Ovary (tissue), 9 donors: ENCODE measurements around the gene DAGLA. TPM values are rescaled to one million over a fixed set of nuclear protein-coding genes. Genes with fewer than 3 reads are reported as not detected.

Experiments
- DNase-seq, 5 donors: peaks; one replicate each; pipeline ENCODE4 v3.0.0-alpha.2; 2019 to 2020
- H3K27ac ChIP-seq, 2 donors: fragments of 200-600 bp; one replicate each; pipeline versions ENCODE4 v1.5.1 to v1.8.0; 2019 to 2022
- H3K27me3 ChIP-seq: fragments of 200-600 bp; one replicate; pipeline ENCODE4 v1.8.0; 2022
- H3K36me3 ChIP-seq: fragments of 200-600 bp; sonication (generic); one replicate; pipeline ENCODE4 v1.5.1; 2019
- H3K4me1 ChIP-seq: one replicate; pipeline ENCODE4 v1.8.1; 2013; ENCODE audit warnings: mild to moderate bottlenecking, moderate library complexity; ENCODE audit not compliant: insufficient read depth
- H3K4me3 ChIP-seq: fragments of 200-600 bp; sonication (generic); one replicate; pipeline ENCODE4 v1.5.1; 2017
- H3K9me3 ChIP-seq, 2 donors: fragments of 200-600 bp in 1 of 2; sonication (generic) in 1 of 2; one replicate each; pipeline versions ENCODE4 v1.5.1 to v1.8.1; 2013 to 2019; ENCODE audit warnings: mild to moderate bottlenecking in 1 of 2, moderate library complexity in 1 of 2
- EP300 ChIP-seq: sonication (generic); formaldehyde crosslinking; IDR thresholded peaks from one replicate; pipeline ENCODE4 v1.6.1; 2017; ENCODE audit warnings: antibody characterized with exemption
- POLR2A ChIP-seq: fragments of 450-650 bp; IDR thresholded peaks from one replicate; pipeline ENCODE4 v1.6.1; 2017; ENCODE audit warnings: antibody characterized with exemption, mild to moderate bottlenecking, moderate library complexity
- WGBS, 3 donors: extraction: QIAGEN DNeasy Blood & Tissue Kit in 1 of 3; methylation state at CpG; one replicate each; pipeline versions ENCODE4 v1.1.5 to v1.1.7; 2013 to 2017; 5-methylcytosine and 5-hydroxymethylcytosine counted together
- intact Hi-C, 4 donors: fragments of 100-400 bp; cut with DNase I; formaldehyde crosslinking; loops; one replicate each; pipeline versions ENCODE4 v1.11.0 to v1.15.1; 2022 to 2023
- polyA plus RNA-seq, 2 donors: library from polyadenylated mRNA; stranded (reverse); fragments of 200-250 nt in 1 of 2; fragments of 350-450 nt in 1 of 2; fragmentation: Illumina TruSeq in 1 of 2; extraction: RNeasy Lipid Tissue Mini Kit (QIAGEN cat#74804) in 1 of 2; gene quantifications; one replicate each; pipeline ENCODE4 v1.2.3, GENCODE V29; 2013 to 2014
- total RNA-seq, 7 donors: library from RNA; depleted of rRNA in 2 of 7; stranded (reverse); fragments of >200 nt in 2 of 7; fragmentation: NEBNext Ultra II Directional in 3 of 7; extraction: Animal tissue kit (Norgen Biotek cat#: 25700) in 3 of 7; gene quantifications; one replicate each; pipeline versions ENCODE4 v1.1.0 to v1.2.4, GENCODE V29; 2016 to 2023
- TF ChIP-seq, protein P1 (sequence below), 3 donors: fragments of 450-650 bp in 2 of 3; fragments of 200-600 bp in 1 of 3; IDR thresholded peaks; one replicate each; pipeline versions ENCODE4 v1.5.1 to v1.8.0; 2016 to 2022; ENCODE audit warnings: antibody characterized with exemption in 3 of 3, mild to moderate bottlenecking in 1 of 3
- donor health status: DM: no; HTN: no; CAD: no; lungs with moderate emphysema.
- donor health status: DM: no; HTN: no; CAD: no.
- donor health status: Bipolar disorder and iron deficiency.
- donor health status: DM: yes; HTN: yes; CAD: no.
- donor health status: DM: no; HTN: no; CAD: no.
- donor health status: DM: yes; HTN: yes; CAD: no.

The DAGLA gene
- total and polyA plus RNA-seq, 9 donors, result 0.40 to 4.4 (median 1.5) TPM

- intact Hi-C loops, result no loop called here
These were observed 33.3 kb downstream of the DAGLA start for GRCh38 chr11:61713464-61713863.

DNA sequence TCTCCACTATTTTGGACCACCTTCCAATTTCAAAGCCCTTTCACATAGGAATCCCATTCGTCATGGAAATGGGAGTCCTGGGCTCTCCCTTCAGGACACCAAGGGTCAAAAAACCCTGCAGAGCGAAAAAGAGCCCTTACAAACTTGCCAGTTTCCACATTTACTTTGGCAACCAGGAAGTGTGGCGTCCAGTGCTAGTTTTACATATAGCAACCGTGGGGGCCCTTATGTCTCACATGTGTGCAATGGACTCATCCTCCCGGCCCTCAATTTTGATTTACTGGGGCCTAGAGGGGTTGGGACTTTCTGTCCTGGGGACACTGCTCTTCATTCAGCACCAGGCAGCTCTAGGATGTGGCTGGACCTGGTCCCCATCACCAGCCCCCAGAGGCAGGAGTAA is 33.7 kb downstream of the DAGLA start:
- H3K4me3 ChIP-seq, result no peak overlapping the region
- intact Hi-C loops, result no loop called here
- 53 to 78% (median 58%) methylated on average over 5 of the region's 5 CpGs for WGBS, 3 donors
- no peak overlapping the region for H3K27ac ChIP-seq
- H3K9me3 ChIP-seq, result no peaks in the 10 kb centered on the region
- H3K27me3 ChIP-seq, result no peaks in the 10 kb centered on the region
- DNase-seq, result no peak
- peaks cover 3% of the 10 kb centered on the region for H3K4me1 ChIP-seq
- no peaks in the 10 kb centered on the region for H3K36me3 ChIP-seq
- TF ChIP-seq POLR2A (no peak), EP300 (no peak)
- TF ChIP-seq, protein P1, sequence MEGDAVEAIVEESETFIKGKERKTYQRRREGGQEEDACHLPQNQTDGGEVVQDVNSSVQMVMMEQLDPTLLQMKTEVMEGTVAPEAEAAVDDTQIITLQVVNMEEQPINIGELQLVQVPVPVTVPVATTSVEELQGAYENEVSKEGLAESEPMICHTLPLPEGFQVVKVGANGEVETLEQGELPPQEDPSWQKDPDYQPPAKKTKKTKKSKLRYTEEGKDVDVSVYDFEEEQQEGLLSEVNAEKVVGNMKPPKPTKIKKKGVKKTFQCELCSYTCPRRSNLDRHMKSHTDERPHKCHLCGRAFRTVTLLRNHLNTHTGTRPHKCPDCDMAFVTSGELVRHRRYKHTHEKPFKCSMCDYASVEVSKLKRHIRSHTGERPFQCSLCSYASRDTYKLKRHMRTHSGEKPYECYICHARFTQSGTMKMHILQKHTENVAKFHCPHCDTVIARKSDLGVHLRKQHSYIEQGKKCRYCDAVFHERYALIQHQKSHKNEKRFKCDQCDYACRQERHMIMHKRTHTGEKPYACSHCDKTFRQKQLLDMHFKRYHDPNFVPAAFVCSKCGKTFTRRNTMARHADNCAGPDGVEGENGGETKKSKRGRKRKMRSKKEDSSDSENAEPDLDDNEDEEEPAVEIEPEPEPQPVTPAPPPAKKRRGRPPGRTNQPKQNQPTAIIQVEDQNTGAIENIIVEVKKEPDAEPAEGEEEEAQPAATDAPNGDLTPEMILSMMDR (IDR thresholded peaks at IDR 0.05), result no peak

More at GRCh38 chr11:61713464-61713863, 33.3 kb downstream of the DAGLA start:
- no peaks in the 10 kb centered on the region for H3K27me3 ChIP-seq
- H3K36me3 ChIP-seq, result no peaks in the 10 kb centered on the region
- no peak overlapping the region for H3K4me3 ChIP-seq
- no peak overlapping the region for H3K27ac ChIP-seq
- 65 to 67% (median 66%) methylated on average over 8 to 9 of the region's 9 CpGs for WGBS, 3 donors
- H3K4me1 ChIP-seq, result peaks cover 3% of the 10 kb centered on the region
- no peak for DNase-seq
- H3K9me3 ChIP-seq, result no peaks in the 10 kb centered on the region
- TF ChIP-seq, protein P1 (IDR thresholded peaks at IDR 0.05), result no peak
- TF ChIP-seq POLR2A (no peak), EP300 (no peak)

DNA sequence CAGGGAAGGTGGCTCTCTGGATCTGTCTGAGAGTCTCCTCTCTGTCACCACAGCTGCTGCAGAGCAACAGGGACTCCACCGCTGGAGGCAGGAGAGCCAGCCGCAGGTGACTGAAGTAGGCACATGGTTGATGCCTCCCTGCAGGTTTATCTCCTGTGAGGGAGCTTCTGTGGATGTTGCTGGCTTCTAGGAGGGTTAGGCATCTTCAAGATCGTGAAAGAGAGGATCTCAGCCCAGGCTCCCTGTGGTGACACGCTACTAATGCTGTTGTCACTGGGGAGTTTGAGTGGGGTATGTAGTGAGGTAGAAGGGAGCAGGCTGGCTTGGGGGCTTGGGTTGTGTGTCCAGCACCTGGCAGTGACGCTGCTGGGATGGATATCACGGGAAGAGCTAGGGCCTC is 34.1 kb downstream of the DAGLA start:
- WGBS, 3 donors, result 63 to 77% (median 68%) methylated on average over 6 of the region's 6 CpGs
- peaks cover 3% of the 10 kb centered on the region for H3K4me1 ChIP-seq

DNA sequence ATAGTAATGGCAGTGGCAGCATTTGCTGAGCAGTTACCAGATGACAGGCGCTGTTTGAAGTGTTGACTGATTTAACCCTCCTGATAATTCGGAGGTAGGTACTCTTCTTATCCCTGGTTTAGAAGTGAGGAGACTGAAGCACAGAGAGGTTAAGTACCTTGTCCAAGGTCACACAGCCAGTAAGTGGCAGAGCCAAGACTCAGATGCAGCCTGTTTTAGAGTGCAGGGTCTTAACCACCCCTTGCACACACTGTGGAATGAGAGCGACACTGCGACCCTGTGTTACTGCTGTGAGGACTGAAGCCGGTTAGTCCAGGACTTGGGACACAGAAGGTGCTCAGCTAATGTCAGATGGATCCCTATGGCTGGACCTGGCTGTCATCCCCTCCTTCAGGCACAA is 34.7 kb downstream of the DAGLA start:
- WGBS, 3 donors, result 96 to 97% (median 96%) methylated on average over 5 of the region's 5 CpGs
- no peak for DNase-seq
- peaks cover 3% of the 10 kb centered on the region for H3K4me1 ChIP-seq
- no peaks in the 10 kb centered on the region for H3K27me3 ChIP-seq
- intact Hi-C loops, result no loop called here
- no peak overlapping the region for H3K4me3 ChIP-seq
- no peaks in the 10 kb centered on the region for H3K9me3 ChIP-seq
- no peak overlapping the region for H3K27ac ChIP-seq
- TF ChIP-seq, protein P1 (IDR thresholded peaks at IDR 0.05), result no peak
- no peak for TF ChIP-seq POLR2A
- no peak for TF ChIP-seq EP300
- H3K36me3 ChIP-seq, result no peaks in the 10 kb centered on the region

More for the DNA sequence above, 34.1 kb downstream of the DAGLA start:
- H3K27ac ChIP-seq, result no peak overlapping the region
- intact Hi-C loops, result no loop called here
- DNase-seq, result no peak
- TF ChIP-seq, protein P1 (IDR thresholded peaks at IDR 0.05), result no peak
- no peak for TF ChIP-seq EP300
- no peak for TF ChIP-seq POLR2A
- no peaks in the 10 kb centered on the region for H3K27me3 ChIP-seq
- H3K9me3 ChIP-seq, result no peaks in the 10 kb centered on the region
- H3K4me3 ChIP-seq, result no peak overlapping the region
- no peaks in the 10 kb centered on the region for H3K36me3 ChIP-seq

DNA sequence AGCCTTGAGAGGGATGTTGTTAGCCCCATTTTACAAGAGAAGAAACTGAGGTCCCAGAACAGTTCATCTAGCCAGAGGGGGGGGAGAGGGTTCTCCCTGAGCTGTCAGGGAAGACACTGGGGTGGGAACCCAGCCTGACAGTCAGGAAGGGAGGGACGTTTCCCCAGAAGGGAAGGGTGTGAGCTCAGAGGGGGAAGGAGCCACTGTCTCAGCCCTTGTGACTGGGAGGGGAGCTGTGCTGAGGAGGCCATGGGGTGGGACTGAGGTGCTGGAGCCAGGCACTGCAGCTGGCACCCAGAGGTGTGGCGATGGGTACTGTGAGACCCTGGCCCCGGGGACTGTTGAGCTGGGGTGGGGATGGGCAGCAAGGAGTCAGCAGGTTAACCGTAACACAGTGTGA is 35.7 kb downstream of the DAGLA start:
- Histone ChIP-seq H3K36me3 (no peaks in the 10 kb centered on the region), H3K27me3 (no peaks in the 10 kb centered on the region), H3K9me3 (no peaks in the 10 kb centered on the region), H3K4me3 (no peak overlapping the region), H3K4me1 (peaks cover 3% of the 10 kb centered on the region), H3K27ac (no peak overlapping the region)
- WGBS, 3 donors, result 79 to 88% (median 80%) methylated on average over 4 of the region's 4 CpGs
- TF ChIP-seq EP300, result no peak
- TF ChIP-seq POLR2A, result no peak
- TF ChIP-seq, protein P1 (IDR thresholded peaks at IDR 0.05), result no peak
- no peak for DNase-seq
- intact Hi-C loops, result no loop called here
